Gastroesophageal sphincter (tissue), 2 donors: ENCODE data around the gene NABP2.
A peak's percentile ranks its signal among the peaks of the same experiment; 100 is the strongest.

Experiments
- EP300 ChIP-seq: sonication (generic); formaldehyde crosslinking; IDR thresholded peaks from one replicate; pipeline ENCODE4 v1.6.1; 2017; ENCODE audit warnings: antibody characterized with exemption, mild to moderate bottlenecking
- POLR2A ChIP-seq, 2 donors: fragments of 450-650 bp; IDR thresholded peaks; one replicate each; pipeline ENCODE4 v1.6.1; 2017; ENCODE audit warnings: antibody characterized with exemption in 2 of 2, mild to moderate bottlenecking in 2 of 2, moderate library complexity in 1 of 2
- POLR2AphosphoS5 ChIP-seq: sonication (generic); formaldehyde crosslinking; IDR thresholded peaks from one replicate; pipeline ENCODE4 v1.6.1; 2017; ENCODE audit warnings: antibody characterized with exemption

DNA sequence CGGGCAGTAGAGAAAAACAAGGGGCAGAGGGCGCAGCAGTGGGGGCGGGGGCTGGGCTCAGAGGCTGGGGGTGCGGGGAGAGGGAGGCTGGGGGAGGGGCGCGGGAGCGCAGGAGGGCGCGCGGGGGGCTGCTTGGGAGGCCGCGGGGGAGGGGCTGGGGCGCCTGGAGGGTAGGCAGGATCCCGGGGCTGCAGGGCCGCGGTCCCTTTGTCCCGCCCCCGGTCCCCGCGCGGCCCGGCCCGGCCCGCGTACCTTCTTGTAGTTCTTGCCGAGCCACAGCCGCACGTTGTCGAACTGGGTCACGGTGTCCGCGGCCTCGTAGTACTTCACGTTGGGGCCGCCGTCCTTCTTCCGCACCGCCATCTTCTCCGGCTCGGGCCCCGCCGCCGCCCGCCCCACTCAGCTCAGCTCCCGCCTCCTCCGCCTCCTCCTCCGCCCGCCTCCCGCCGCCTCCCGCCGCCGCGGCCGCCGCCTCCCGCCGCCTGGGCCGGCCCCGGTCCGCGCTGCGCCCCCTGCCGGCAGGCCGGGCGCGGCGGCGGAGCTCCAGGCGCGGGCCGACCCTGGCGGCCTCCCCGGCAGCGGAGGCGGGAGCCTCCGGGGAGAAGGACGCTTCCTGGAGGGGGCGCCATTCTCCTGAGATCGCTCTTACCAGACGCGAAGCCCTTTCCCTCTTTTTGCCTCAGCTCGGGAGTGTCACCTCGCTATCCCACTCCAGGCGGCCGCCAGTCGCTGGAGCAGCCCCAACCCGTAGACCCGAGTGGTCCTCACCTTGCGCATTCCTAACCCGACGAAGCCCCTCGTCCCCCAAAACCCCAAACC is 34.8 kb upstream of the NABP2 start, which contains the start of gene SMARCC2:
- TF ChIP-seq POLR2AphosphoS5 (peak; percentile 51), EP300 (no peak), POLR2A (IDR thresholded peaks at IDR 0.05) (peak; percentile 28 to 42)
